Neural cell (in vitro differentiated cells): ENCODE data around the gene PDHB.

Source experiments
- MXI1 ChIP-seq: fragments of 450-650 bp; conservative IDR thresholded peaks from 2 replicates; pipeline ENCODE4 v1.6.1; 2014; ENCODE audit warnings: antibody characterized with exemption, mild to moderate bottlenecking; ENCODE audit not compliant: poor library complexity, severe bottlenecking
- TAF1 ChIP-seq: IDR thresholded peaks from 2 replicates; pipeline ENCODE4 v1.6.1; 2012; ENCODE audit warnings: low read depth
- TF ChIP-seq, protein P1 (sequence below): fragments of 450-650 bp; IDR thresholded peaks from 2 replicates; pipeline ENCODE4 v1.5.1; 2014; ENCODE audit warnings: antibody characterized with exemption, mild to moderate bottlenecking, moderate library complexity; ENCODE audit not compliant: poor library complexity, severe bottlenecking

DNA sequence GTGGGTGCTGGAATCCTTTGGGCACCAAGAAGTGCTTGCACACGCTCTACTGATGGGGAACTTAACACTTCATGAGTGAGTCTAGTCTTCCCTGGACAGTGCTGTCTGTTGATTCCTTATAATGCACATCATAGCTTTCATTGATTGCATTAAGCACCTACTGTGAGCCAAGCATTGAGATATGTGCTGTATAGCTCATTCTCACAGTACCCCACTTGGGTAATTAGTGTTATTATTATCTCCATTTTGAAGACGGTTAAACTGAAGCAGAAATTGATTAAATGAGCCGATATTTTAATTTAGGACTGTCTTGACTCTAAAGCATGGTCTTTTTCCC lies 504 bp upstream of the PDHB start:
- TF ChIP-seq TAF1 = no peak
- TF ChIP-seq, protein P1, sequence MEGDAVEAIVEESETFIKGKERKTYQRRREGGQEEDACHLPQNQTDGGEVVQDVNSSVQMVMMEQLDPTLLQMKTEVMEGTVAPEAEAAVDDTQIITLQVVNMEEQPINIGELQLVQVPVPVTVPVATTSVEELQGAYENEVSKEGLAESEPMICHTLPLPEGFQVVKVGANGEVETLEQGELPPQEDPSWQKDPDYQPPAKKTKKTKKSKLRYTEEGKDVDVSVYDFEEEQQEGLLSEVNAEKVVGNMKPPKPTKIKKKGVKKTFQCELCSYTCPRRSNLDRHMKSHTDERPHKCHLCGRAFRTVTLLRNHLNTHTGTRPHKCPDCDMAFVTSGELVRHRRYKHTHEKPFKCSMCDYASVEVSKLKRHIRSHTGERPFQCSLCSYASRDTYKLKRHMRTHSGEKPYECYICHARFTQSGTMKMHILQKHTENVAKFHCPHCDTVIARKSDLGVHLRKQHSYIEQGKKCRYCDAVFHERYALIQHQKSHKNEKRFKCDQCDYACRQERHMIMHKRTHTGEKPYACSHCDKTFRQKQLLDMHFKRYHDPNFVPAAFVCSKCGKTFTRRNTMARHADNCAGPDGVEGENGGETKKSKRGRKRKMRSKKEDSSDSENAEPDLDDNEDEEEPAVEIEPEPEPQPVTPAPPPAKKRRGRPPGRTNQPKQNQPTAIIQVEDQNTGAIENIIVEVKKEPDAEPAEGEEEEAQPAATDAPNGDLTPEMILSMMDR = no peak
- TF ChIP-seq MXI1 = no peak
